HG02973 (cell line): Measurements from ENCODE around the gene KANK2.
"Not testable (repeated sequence)": the region's sequence is repeated elsewhere in the genome, so short reads cannot be mapped to it uniquely, and the experiment has no call there.

ENCODE experiments used
- ATAC-seq: cut with Tn5 transposase; IDR thresholded peaks from one replicate; pipeline ENCODE4 v1.9.1; 2021; ENCODE audit warnings: moderate library complexity; ENCODE audit not compliant: unreplicated experiment

The KANK2 gene

DNA sequence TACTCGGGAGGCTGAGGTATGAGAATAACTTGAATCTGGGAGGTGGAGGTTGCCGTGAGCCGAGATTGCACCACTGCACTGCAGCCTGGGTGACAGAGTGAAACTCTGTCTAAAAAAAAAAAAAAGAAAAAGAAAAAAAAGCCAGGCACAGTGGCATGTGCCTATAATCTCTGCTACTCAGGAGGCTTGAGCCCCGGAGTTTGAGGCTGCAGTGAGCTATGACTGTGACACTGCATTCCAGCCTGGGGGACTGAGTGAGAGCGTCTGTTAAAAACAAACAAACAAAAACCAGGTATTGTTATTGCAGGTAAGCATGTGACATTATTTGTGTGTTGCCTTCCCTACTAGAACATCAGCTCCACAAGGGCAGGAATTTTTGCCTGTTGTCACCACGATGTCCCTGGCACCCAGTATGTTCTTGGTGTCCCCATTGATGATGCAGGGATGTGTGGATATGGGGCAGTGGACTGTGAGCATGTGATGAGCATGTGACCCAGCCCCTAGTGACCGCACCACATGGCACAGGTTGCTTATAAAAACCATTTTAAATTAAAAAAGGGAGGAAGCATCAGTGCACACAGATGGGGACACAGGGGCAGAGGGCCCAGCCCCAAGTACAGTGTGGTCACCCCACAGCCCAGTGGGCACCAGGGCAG lies 1.6 kb upstream of the KANK2 start:
- ATAC-seq, result no peak

DNA sequence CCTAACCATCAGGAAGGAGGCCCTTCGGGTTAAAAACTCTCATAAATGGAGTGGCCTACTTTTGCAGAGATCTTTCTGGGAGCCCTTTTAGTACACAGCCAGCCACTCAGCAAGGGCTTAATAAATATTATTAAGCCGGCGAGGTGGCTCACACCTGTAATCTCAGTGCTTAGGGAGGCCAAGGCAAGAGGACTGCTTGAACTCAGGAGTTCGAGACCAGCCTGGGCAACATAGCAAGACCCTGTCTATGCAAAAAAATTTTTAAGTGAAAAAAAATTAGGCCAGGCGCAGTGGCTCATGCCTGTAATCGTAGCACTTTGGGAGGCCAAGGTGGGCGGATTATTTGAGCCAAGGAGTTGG lies 810 bp upstream of the KANK2 start:
- ATAC-seq, result no peak

DNA sequence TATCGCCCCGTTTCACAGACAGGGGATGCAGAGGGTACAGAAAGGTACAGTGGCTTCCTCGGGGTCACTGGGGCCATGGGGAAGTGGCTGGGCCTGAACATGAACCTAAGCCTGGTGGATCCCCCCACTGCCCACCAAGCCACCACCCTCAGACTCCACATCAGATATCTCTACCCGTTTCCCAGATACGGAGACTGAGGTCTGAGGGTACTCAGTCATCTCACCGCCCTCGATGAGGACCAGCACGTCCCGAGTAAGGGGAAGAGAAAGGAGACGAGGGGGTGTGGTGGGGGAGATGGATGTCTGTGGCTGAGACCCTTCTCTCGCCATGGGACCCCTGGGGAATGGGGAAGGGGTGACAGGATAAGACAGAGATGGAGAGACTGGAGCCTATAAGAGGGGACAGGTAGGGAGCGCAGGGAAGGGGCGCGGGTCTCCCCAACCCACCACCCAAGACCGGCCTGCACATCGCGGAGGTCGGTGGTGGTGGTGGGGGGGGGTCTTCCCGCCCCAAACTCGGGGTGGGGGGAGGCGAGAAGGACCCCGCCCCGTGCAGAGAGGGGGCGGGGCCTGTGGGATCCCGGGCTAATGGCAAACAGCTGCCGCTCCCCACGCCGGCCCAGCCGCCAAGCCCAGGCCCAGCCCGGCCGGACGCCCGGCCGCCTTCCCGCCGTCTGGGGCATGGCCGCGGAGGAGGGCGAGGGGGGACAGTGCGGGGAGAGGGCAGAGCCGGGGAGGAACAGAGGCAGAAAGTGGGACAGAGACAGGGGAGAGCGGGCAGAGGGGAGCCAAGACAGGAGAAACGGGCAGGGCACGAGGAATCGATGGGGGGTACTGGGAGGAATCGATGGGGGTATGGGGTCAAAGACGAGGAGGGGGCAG lies 698 bp downstream of the KANK2 start:
- no peak for ATAC-seq

GRCh38 chr19:11195681-11196080 lies 1.7 kb downstream of the KANK2 start:
- no peak for ATAC-seq

DNA sequence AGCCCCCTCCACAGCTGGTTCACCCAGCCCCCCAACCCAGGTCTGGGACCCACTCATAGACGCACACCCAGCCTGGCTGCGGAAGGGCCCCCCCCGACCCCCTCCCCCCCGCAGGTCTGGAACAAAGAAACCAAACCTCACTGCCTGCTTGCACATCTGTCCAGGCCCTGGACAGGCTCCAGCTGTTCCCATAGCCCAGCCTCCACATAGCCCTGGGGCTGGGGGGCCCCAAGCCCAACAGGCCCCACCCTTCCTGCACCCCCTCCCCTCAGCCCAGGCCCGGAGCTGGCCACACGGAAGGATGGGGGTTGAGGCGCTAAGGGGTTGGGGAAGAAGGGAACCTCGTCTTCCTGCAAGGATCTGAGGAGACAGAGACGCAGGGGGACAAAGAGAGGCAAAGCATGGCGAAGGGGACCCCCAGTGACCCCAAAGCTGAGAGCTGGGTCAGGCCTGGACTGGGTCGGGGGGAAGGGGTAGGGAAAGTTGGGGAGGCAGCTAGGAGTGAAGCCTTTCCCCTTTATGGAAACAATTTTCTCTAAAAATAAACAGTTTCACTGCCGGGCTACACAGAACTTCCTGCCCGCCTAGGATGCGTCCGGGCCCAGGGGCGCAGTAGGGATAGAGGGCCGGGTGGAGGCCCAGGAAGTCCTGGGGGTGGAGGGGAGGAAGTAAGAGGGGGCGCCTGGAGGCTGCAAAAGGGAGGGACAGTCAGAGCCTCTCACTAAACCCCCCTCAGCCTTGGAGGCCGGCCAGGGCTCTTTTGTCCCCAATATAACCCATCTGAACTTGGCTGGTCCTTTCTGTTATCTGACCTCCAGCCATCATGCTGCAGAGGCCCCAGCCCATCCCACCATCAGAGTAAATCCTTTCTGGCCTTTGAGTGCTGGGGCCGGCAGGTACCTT lies 2.4 kb downstream of the KANK2 start:
- no peak for ATAC-seq

DNA sequence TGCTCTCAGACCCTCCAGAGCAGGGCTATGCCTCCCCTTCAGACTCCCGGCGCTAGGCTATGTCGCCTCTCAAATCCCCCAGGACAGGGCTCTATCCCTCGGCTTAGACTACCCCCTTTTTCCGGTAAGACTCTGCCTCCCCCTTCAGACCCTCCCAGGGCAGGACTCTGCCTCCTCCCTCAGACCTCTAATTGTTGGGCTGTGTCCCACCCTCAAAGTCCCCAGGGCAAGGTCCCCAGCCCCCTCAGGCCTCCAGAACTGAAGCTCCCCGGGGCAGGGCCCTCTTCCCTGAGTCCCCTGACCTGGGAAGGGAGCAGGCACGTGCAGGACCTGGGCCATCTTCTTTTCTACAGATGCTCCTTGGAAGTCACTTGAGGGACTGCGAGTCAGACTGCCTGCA lies 3.2 kb downstream of the KANK2 start:
- ATAC-seq, result no peak

GRCh38 chr19:11192957-11193939 lies 4.1 kb downstream of the KANK2 start:
- ATAC-seq, result no peak

DNA sequence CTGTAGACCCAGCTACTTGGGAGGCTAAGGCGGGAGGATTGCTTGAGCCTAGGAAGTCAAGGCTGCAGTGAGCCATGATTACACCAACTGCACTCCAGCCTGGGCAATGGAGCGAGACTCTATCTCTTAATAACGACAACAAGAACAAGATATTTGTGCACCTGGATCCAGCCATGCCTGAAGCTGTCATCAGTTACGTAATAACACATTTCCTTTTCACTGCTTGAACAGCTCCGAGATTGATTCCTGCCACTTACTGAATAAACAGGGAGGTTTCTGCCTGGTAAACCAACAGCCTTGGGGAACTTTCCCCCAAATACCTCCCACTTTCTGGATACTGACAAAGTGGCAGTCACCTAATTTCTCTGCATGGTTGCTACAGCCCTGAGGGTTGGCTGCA lies 5.4 kb downstream of the KANK2 start:
- ATAC-seq, result no peak

- no peak for ATAC-seq
Observed at GRCh38 chr19:11191273-11191755, 6.0 kb downstream of the KANK2 start.

GRCh38 chr19:11190501-11190900 lies 6.8 kb downstream of the KANK2 start:
- no peak for ATAC-seq

GRCh38 chr19:11187441-11187840 lies 9.9 kb downstream of the KANK2 start:
- ATAC-seq, result no peak

DNA sequence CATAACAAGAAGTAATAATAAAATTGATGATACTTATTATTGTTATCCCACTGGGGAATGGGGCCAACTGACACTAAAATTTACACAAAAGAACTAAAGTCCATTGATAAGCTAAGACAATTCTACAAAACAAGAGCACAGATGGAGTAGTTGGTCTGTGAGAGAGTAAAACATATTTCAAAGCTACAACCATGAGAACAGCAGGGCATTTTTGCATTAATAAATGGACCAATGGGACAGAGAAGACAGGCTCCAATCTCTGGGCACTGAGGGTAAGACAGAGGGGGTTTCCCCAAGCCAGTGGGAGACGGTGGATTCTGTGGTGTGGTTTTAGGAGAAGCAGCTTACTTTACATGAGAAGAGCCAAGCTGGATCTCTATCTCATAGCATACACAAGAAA lies 14.4 kb downstream of the KANK2 start:
- no peak for ATAC-seq

GRCh38 chr19:11181488-11181887 lies 15.9 kb downstream of the KANK2 start:
- ATAC-seq, result no peak

GRCh38 chr19:11180975-11181374 lies 16.4 kb downstream of the KANK2 start:
- not testable (repeated sequence) for ATAC-seq

DNA sequence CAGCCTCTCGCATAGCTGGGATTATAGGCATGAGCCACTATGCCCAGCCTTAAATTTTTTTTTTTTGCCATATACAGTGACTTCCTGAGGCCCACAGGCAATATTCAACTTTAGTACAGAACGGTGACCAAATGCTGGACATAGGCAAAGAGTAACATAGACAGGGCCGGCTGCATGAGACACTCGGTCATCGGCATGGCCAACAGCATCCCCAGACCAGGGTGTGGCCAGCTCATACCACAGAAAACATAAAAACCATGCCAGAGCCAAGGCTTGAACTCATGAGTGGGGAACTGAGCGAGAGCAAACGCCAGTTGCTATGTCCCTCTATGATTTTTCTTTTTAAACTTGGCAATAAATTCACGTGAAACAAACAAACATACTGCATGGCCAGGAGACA lies 17.0 kb downstream of the KANK2 start:
- ATAC-seq, result no peak

GRCh38 chr19:11179716-11180297 lies 17.5 kb downstream of the KANK2 start:
- ATAC-seq, result no peak

DNA sequence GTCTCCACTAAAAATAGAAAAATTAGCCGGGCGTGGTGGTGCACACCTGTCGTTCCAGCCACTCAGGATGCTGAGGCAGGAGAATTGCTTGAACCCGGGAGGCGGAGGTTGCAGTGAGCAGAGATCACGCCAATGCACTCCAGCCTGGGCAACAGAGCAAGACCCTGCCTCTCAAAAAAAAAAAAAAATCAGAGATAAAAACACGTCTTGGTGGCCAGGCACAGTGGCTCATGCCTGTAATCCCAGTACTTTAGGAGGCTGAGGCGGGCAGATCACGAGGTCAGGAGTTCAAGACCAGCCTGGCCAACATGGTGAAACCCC lies 18.2 kb downstream of the KANK2 start:
- ATAC-seq, result not testable (repeated sequence)

DNA sequence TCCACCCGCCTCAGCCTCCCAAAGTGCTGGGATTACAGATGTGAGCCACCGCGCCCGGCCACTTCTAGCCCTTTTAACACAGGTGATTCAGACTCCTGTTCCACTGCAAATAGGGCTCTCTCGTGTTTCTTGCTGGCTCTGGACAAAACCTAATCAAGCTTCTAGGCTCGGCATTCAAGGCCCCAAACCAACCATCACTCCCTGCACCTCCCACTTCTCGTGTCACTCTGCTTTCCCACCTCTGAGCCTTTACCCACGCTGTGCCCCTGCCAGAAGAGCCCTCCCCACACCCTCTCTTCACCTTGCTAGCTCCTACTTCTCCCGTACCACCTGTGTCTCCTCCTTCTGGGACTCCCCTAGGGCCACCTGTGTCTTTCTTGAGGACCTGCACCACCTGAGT lies 19.8 kb downstream of the KANK2 start:
- ATAC-seq, result no peak

DNA sequence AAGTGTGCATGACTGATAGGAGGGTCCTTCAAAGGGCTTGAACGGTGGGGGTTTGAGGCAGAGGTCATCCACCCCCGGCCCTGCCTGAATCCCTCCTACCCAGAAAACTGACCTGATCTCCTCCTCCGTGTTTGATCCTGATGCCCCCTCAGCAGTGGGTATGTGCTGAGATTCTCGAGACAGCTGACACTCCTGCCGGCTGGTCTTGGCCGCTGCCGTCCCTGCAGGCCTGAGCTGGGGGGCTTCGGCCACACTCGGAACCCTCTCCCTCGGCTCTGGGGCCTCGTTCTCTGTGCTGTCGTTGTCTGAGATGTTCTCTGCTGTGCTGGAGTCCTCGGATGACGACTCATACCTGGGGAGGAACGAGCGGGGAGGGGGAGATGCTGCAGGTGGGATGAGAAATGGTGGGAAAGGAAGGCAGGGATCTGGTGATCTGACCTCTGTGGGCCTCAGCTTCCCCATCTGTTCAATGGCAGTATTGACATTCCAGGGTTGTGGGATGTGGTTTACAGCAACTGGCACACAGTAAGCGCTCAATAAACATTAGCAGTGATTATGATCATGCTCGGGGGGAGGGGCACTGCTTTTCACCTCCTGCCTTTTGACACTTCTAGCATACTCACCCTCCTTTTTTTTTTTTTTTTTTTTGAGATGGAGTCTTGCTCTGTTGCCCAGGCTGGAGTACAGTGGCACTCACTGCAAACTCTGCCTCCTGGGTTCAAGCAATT lies 20.7 kb downstream of the KANK2 start:
- no peak for ATAC-seq
